Dendritic cell treated with granulocyte-macrophage colony-stimulating factor and Interleukin-4, amounts not matched to agents 40 ng/mL and 50 ng/mL, for 4 days (primary cell): Measurements from ENCODE around the gene COQ6.
"Not testable (repeated sequence)": the region's sequence is repeated elsewhere in the genome, so short reads cannot be mapped to it uniquely, and the experiment has no call there.

ENCODE experiments used
- H3K27ac Mint-ChIP-seq: one replicate; pipeline ENCODE4 v1.8.0; 2022; ENCODE audit warnings: mild to moderate bottlenecking, mixed read lengths
- H3K27me3 Mint-ChIP-seq: one replicate; pipeline ENCODE4 v1.8.0; 2022; ENCODE audit warnings: mild to moderate bottlenecking, mixed read lengths
- H3K36me3 Mint-ChIP-seq: one replicate; pipeline ENCODE4 v1.8.0; 2022; ENCODE audit warnings: low read depth, mixed read lengths
- H3K4me1 Mint-ChIP-seq: one replicate; pipeline ENCODE4 v1.8.0; 2022; ENCODE audit warnings: low read depth, mixed read lengths
- H3K4me3 Mint-ChIP-seq: one replicate; pipeline ENCODE4 v1.8.0; 2022; ENCODE audit warnings: mild to moderate bottlenecking, moderate library complexity, mixed read lengths
- H3K9me3 Mint-ChIP-seq: one replicate; pipeline ENCODE4 v1.8.0; 2022; ENCODE audit warnings: mixed read lengths
- intact Hi-C: fragments of 100-400 bp; cut with micrococcal nuclease; formaldehyde crosslinking; loops from one replicate; pipeline ENCODE4 v1.15.0; 2022

Gene COQ6

DNA sequence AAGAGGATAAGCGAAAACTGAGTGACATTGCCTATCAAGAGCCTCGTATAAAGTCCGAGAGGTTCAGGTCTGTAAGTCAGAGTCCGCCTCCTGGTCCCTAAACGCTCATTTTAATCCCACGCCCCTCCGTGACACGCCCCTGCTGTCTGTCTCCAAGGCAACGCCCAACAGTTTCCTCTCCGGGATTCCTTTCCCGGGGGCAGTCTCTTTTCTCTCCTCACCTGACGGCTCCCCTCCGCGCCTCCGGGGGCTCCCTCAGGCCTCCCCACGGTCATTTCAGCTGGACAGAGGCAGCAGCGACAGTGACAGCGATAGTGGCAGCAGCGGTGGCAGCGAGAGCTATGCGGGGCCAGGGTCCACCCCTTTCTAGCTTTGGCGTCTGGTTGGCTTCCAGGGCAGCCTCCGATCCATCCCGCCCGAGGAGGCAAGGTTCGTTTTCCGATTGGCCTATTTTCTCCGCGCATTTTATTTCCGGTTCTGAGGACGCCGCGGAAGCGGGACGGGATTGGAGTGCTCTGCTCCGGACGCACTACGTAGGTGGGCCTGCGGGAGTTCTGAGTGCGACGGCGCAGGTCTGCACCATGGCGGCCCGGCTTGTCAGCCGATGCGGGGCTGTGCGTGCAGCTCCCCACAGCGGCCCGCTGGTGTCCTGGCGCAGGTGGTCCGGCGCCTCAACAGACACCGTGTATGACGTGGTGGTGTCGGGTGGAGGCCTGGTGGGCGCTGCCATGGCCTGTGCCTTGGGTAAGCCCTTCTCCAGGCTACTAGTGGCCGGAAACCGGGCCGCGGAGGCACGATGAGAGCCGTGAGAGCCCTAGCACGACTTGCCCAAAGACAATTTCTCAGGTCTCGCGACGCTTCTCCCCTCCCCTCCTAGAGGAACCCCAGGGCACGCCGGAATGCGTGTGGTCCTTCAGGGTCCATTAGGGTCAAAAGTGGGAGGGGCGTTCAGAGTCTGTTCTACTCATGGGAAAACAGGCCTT lies at the start of gene COQ6, which contains the start of gene FAM161B:
COQ6 (plus strand) TSS at position 551 of the 983 bp plus-strand sequence; CDS start at position 582, 31 bp downstream.
FAM161B (minus strand) TSS at position 343 of the 983 bp plus-strand sequence; CDS start at position 275, 68 bp downstream.
- Mint-ChIP-seq H3K9me3 (no peaks in the 10 kb centered on the region), H3K27ac (peak within 1 kb of the TSS; percentile 88), H3K4me1 (peaks cover 10% of the 10 kb centered on the region), H3K4me3 (peak within 1 kb of the TSS; percentile 94), H3K27me3 (no peaks in the 10 kb centered on the region), H3K36me3 (peaks cover 39% of the 10 kb centered on the region)
- intact Hi-C loops, result loop anchor here (2.0 kb wide), 1 partner anchor 69 kb away; the partner anchor contains the start of genes BBOF1 and ENTPD5

DNA sequence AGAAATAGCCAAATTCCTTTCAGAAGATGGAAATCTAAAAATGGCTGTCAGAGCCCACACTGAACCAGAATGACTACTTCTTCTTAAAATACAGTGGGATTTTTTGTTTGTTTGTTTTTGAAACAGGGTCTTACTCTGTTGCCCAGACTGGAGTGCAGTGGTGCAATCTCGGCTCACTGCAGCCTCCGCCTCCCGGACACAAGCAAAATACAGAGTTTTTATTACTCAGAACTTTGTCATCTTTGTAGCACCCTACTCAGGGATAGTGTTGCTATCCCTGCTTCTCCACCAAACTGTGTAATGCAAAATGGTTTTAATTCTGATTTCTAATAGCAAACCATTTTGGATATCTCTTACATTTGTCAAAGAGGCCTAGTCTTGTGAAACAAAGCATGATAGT lies 47.1 kb upstream of the COQ6 start:
- Mint-ChIP-seq H3K4me3 (no peak overlapping the region), H3K27me3 (no peaks in the 10 kb centered on the region), H3K27ac (no peak overlapping the region), H3K4me1 (no peaks in the 10 kb centered on the region), H3K9me3 (no peaks in the 10 kb centered on the region), H3K36me3 (peaks cover 92% of the 10 kb centered on the region)
- intact Hi-C loops, result no loop called here

DNA sequence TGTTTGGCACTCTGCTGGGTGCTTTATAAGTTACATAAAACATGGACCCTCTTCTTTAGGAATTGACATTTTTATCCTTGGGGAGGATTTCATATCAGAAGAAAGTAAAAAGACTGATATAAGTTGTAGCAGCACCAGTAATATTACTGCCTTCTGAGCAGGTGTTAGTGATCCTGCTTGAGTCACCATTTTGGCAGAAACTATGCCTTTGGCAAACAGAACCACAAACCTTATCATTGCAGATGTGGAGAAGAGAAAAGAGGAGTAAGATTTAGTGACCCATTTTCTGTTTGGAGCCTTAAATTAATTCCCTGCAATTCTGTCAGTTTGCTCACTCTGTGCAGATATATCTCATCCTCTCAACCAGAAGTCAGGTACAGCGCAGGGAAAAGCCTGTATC lies 40.4 kb upstream of the COQ6 start:
- Mint-ChIP-seq H3K27me3 (no peaks in the 10 kb centered on the region), H3K4me1 (peaks cover 6% of the 10 kb centered on the region), H3K36me3 (peaks cover 100% of the 10 kb centered on the region), H3K27ac (no peak overlapping the region), H3K4me3 (no peak overlapping the region), H3K9me3 (no peaks in the 10 kb centered on the region)
- intact Hi-C loops, result no loop called here

DNA sequence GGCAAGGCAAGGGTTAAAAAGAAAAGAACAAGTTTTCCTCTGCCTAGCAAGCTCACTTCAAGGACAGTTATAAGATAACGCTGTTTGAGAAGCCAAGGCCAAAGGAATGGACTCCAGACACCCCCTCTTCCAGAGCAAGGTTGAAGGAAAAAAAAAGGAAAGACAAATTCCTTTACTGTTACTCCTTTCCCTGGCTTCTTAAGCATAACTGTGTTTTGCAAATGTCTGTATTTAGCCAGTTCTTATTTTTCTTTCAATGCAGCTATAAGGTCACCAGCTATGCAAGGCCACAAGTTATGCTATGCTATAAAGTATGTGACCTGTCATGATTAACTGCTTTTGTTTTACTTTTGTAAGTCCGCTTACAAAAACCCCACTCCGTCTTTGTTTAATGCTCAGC lies 36.8 kb upstream of the COQ6 start:
- intact Hi-C loops, result no loop called here
- Mint-ChIP-seq H3K36me3 (peaks cover 97% of the 10 kb centered on the region), H3K27me3 (no peaks in the 10 kb centered on the region), H3K9me3 (no peaks in the 10 kb centered on the region), H3K27ac (no peak overlapping the region), H3K4me3 (no peak overlapping the region), H3K4me1 (peaks cover 6% of the 10 kb centered on the region)

DNA sequence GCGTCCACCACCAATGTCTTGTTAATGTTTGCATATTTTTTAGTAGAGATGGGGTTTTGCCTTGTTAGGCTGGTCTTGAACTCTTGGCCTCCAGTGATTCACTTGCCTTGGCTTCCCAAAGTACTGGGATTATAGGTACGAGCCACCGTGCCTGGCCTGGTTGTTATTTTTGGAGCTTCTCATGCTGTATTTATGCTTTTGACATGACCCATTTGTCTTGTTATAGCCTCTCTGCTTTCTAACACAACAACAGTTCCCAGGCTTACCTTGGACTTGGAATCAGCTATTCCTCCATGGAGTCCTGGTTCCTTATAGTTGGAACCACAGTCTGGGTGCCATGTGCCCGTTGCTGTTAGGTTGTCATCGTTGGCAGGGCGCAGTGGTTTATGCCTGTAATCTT lies 33.8 kb upstream of the COQ6 start:
- H3K27ac Mint-ChIP-seq, result no peak overlapping the region
- intact Hi-C loops, result no loop called here
- peaks cover under 1% of the 10 kb centered on the region for H3K4me1 Mint-ChIP-seq
- H3K9me3 Mint-ChIP-seq, result no peaks in the 10 kb centered on the region
- H3K27me3 Mint-ChIP-seq, result no peaks in the 10 kb centered on the region
- peaks cover 97% of the 10 kb centered on the region for H3K36me3 Mint-ChIP-seq
- H3K4me3 Mint-ChIP-seq, result no peak overlapping the region

DNA sequence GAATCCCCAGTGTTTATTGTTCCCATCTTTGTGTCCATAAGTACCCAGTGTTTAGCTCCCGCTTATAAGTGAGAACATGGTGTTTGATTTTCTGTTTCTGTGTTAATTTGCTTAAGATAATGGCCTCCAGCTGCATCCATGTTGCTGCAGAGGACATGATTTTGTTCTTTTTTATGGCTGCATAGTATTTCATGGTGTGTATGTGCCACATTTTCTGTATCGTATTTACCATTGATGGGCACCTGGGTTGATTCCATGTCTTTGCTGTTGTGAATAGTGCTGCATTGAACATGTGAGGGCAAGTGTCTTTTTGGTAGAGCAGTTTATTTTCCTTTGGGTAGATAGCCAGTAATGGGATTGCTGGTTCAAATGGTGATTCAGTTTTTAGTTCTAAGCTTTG lies 30.6 kb upstream of the COQ6 start:
- H3K4me1 Mint-ChIP-seq, H3K27ac Mint-ChIP-seq, intact Hi-C loops, H3K9me3 Mint-ChIP-seq, H3K4me3 Mint-ChIP-seq, H3K27me3 Mint-ChIP-seq: not testable (repeated sequence)
- H3K36me3 Mint-ChIP-seq, result peaks cover 94% of the 10 kb centered on the region

DNA sequence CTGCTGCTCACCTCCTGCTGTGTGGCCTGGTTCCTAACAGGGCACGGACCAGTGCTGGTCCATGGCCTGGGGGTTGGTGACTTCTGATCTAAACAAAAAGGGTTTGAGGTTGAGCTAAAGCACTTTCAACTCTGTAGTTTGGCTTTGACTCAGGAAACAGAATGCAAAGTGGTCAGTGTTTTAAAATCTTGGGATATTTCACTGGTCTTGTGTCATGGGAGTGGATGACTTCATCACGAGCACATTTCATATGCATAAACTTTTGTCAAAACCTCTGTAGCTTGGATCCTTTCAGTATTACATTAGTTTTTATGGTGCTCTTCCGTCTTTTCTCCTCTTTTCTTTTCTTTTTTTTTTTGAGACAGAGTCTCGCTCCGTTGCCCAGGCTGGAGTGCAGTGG lies 25.8 kb upstream of the COQ6 start:
- H3K27ac Mint-ChIP-seq, result no peak overlapping the region
- peaks cover 98% of the 10 kb centered on the region for H3K36me3 Mint-ChIP-seq
- H3K9me3 Mint-ChIP-seq, result no peaks in the 10 kb centered on the region
- no peaks in the 10 kb centered on the region for H3K4me1 Mint-ChIP-seq
- no peak overlapping the region for H3K4me3 Mint-ChIP-seq
- H3K27me3 Mint-ChIP-seq, result no peaks in the 10 kb centered on the region
- intact Hi-C loops, result no loop called here

DNA sequence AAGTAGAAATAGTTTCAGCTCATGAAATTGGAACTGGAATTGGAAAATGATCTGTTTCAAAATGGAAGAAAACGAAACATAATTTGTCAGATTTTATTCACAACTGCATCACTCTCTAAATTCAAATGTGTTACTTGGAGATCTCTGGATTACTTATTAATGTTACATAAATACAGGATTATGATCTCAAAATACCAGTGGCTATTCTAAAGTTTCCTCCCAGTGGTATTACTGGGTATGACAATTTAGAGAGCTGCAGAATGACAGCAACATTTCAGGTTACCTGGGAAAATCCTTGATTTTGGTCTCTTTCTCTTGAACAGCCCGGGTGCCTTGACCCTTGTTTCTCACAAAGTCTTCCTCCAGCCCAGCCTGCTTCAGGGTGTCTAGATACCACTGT lies 14.4 kb upstream of the COQ6 start:
- Mint-ChIP-seq H3K4me1 (no peaks in the 10 kb centered on the region), H3K27ac (no peak overlapping the region), H3K27me3 (no peaks in the 10 kb centered on the region), H3K4me3 (no peak overlapping the region), H3K9me3 (no peaks in the 10 kb centered on the region), H3K36me3 (peaks cover 46% of the 10 kb centered on the region)
- intact Hi-C loops, result no loop called here

DNA sequence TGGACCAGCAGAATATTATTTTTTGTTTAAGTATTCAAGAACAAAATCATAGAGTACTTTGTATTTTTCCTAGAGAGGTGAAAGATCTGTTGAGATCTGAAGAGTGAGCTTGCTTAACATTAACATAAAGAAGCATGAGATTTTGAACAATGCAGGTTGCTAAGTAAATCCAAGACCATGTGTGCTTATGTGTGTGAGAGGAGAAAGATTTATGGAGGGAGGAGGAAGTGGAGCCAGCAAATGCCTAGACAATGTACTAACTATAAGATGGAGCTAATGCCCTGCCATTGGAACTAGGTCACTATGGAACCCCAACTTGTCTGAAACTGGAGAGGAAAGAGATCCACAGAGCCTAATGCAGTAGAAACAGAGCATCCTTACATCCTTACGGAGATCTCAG lies 13.6 kb upstream of the COQ6 start:
- peaks cover 37% of the 10 kb centered on the region for H3K36me3 Mint-ChIP-seq
- no peaks in the 10 kb centered on the region for H3K27me3 Mint-ChIP-seq
- H3K4me3 Mint-ChIP-seq, result no peak overlapping the region
- no peaks in the 10 kb centered on the region for H3K9me3 Mint-ChIP-seq
- H3K4me1 Mint-ChIP-seq, result no peaks in the 10 kb centered on the region
- intact Hi-C loops, result no loop called here
- no peak overlapping the region for H3K27ac Mint-ChIP-seq

DNA sequence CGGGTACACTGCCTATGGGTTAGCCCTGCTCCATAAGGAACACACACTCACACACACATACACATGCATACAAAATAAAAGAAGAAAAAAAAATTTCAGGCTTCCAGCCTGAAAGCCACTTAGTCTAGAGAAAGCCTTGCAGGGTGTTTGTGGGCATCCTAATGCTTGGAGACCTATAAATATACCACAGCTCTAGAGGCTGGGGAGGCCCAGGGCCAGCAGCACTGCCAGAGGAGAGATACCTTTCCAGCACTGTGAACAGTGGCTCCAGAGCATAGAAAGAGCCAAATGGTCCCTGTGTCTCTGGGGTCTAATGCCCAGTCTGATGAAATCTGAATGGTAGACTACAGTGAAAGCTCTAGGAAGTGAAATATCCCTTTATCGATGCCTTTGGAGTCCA lies 13.1 kb upstream of the COQ6 start:
- Mint-ChIP-seq H3K9me3 (no peaks in the 10 kb centered on the region), H3K27me3 (no peaks in the 10 kb centered on the region), H3K36me3 (peaks cover 33% of the 10 kb centered on the region), H3K27ac (no peak overlapping the region), H3K4me3 (no peak overlapping the region), H3K4me1 (peaks cover 3% of the 10 kb centered on the region)
- intact Hi-C loops, result no loop called here

DNA sequence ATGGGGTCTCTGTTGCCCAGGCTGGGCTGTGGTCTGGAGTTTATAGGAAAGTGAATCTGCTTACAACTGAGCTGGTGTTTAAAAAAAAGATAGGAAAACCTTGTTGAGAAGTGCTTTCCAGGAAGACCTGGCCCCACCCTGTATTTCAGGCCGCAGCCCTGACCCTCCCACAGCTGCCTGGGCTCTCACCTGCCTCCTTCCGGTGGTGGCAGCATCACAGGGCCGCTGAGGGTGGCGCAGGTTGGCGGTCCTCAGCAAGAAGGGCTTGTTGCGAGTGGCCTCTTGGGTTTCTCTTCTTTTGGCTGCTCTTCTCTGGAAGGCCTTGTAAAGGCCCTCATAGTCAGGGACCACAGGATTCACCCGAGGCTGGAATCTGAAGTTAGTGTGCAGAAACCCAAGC lies 7.9 kb upstream of the COQ6 start:
- intact Hi-C loops, result no loop called here
- H3K27ac Mint-ChIP-seq, result no peak overlapping the region

DNA sequence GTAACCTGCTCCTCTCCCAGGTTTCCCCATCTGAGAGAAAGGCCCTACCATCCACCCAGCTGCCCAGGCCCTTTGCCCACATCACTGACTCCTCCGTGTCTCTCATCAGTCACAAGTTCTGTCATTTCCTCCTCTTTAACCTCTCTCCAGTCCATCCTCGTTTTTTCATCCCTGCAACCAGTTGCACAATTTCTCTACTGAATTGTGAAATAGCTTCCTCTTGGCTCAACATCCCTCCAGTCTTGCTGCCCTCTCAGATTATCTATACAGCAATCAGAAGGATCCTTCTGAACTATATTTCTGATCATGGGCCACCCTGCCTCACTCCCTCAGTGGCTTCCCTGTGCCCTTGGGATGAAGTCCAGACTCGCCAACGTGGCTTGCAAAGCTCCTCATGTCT lies 7.0 kb upstream of the COQ6 start:
- H3K9me3 Mint-ChIP-seq, result no peaks in the 10 kb centered on the region
- intact Hi-C loops, result no loop called here
- H3K4me3 Mint-ChIP-seq, result no peak overlapping the region
- no peaks in the 10 kb centered on the region for H3K27me3 Mint-ChIP-seq
- peak overlapping the region; percentile 26 for H3K27ac Mint-ChIP-seq
- no peaks in the 10 kb centered on the region for H3K36me3 Mint-ChIP-seq
- peaks cover 29% of the 10 kb centered on the region for H3K4me1 Mint-ChIP-seq

More for the DNA sequence above, 7.9 kb upstream of the COQ6 start:
- Mint-ChIP-seq H3K4me1 (peaks cover 29% of the 10 kb centered on the region), H3K9me3 (no peaks in the 10 kb centered on the region), H3K4me3 (no peak overlapping the region), H3K27me3 (no peaks in the 10 kb centered on the region), H3K36me3 (no peaks in the 10 kb centered on the region)

DNA sequence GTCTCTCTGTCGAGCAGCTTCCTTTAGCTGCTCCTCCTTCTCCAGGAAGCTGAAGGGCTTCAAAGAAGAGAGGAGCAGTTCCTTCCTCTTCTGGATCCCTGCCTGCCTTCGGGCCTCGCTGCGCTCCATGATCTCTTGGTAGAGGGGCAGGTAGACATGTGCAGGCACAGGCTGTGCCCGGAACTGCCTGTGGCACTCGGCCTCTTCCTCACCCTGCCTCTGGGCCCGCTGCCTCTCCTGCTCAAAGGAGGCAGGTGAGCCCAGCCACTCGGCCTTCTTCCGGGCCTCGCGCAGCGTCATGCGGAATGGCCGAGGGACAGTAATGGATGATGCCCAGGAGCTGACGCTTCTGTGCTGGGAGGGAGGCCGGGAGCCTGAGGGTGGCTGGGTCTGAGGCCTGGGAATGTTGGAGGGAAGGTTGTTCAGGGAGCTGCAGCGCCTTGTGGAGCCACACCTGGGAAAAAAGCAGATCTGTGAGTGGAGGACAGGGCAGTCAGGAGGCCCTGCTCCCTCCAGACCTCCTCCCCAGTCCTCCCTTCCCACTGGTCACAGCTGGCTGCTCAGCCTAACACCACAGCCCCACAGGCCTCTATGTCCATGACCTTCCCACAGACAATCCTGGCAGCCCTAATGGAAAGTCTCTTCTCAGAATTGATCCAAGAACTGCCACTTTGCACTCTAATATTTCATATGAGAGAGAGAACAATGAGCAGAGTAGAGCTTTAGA lies 5.5 kb upstream of the COQ6 start:
- Mint-ChIP-seq H3K36me3 (peaks cover 1% of the 10 kb centered on the region), H3K4me3 (no peak overlapping the region), H3K27ac (peak overlapping the region; percentile 61), H3K4me1 (peaks cover 29% of the 10 kb centered on the region), H3K9me3 (no peaks in the 10 kb centered on the region), H3K27me3 (no peaks in the 10 kb centered on the region)
- intact Hi-C loops, result no loop called here

DNA sequence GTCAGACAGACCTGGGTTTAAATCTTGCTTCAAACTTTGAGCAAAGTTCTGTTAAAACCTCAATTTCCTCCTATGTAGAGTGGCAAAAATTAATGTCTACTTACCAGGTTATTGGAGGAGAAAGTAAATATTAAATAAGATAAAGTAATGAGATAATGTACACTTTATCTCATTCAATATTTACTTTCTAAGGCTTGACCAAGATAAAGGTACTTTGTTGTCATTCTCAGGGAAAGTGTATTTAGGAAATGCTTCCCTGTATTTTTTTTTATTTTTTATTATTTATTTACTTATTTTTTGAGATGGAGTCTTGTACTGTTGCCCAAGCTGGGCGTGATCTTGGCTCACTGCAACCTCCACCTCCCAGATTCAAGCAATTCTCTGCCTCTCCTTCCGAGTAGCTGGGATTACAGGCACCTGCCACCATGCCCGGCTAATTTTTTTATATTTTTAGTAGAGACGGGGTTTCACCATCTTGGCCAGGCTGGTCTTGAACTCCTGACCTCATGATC lies 4.9 kb upstream of the COQ6 start:
- intact Hi-C loops, result no loop called here

More for the DNA sequence above, 4.9 kb upstream of the COQ6 start:
- no peaks in the 10 kb centered on the region for H3K9me3 Mint-ChIP-seq
- no peak overlapping the region for H3K27ac Mint-ChIP-seq
- H3K27me3 Mint-ChIP-seq, result no peaks in the 10 kb centered on the region
- peaks cover 7% of the 10 kb centered on the region for H3K36me3 Mint-ChIP-seq
- H3K4me3 Mint-ChIP-seq, result no peak overlapping the region
- peaks cover 29% of the 10 kb centered on the region for H3K4me1 Mint-ChIP-seq
